ENCODE data around the gene TASOR2.

Gene TASOR2

DNA sequence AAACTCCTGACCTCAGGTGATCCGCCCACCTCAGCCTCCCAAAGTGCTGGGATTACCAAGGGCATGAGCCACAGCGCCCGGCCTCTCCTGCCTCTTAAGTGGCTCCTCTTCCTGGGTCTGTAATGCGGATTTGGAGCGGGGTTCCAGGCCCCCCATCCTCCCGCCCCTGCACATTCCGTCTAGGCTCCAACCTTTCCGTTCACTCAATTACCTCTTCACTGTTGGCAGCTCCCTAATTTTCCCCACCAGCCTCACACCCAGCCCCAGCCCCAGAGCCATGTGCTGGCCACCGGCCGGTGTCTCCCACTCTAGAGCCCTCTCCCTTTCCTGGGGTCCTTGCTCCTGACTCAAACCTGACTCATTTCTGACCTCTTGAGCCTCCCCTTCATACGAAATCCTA, 34.9 kb upstream of the TASOR2 start:
- Histone ChIP-seq H3K4me3 (ENCODE audit: control insufficient read depth in 1 of 7, extremely low read depth in 1 of 7, insufficient read depth in 4 of 7, low read depth in 2 of 7, low read length in 6 of 7) (no peak overlapping the region), H3K27me3 (replicated peaks in 2 of 5; ENCODE audit: control insufficient read depth in 4 of 5, insufficient read depth in 5 of 5, low read length in 4 of 5) (no peaks in the 10 kb centered on the region), H3K36me3 (ENCODE audit: control insufficient read depth in 4 of 4, insufficient read depth in 4 of 4, low read length in 3 of 4) (peaks cover 0 to 37% (median 22%) of the 10 kb centered on the region in 4 experiments), H3K4me1 (ENCODE audit: control extremely low read depth in 1 of 4, control insufficient read depth in 4 of 4, insufficient read depth in 4 of 4, low read length in 3 of 4) (peaks cover 0 to 21% (median 5%) of the 10 kb centered on the region in 4 experiments), H3K27ac (ENCODE audit: insufficient read depth in 1 of 2, low read depth in 1 of 2, low read length in 2 of 2, poor library complexity in 1 of 2, severe bottlenecking in 2 of 2) (no peak overlapping the region), H3K9me3 (ENCODE audit: control extremely low read depth in 1 of 5, control insufficient read depth in 4 of 5, insufficient read depth in 2 of 5, low read depth in 1 of 5, low read length in 4 of 5) (no peaks in the 10 kb centered on the region)
- ChIA-PET CTCF (no interaction called here), POLR2A (no interaction called here)
- DNase-seq: no peak
- WGBS (ENCODE audit: insufficient coverage): 97% methylated on average over 10 of the region's 11 CpGs

DNA sequence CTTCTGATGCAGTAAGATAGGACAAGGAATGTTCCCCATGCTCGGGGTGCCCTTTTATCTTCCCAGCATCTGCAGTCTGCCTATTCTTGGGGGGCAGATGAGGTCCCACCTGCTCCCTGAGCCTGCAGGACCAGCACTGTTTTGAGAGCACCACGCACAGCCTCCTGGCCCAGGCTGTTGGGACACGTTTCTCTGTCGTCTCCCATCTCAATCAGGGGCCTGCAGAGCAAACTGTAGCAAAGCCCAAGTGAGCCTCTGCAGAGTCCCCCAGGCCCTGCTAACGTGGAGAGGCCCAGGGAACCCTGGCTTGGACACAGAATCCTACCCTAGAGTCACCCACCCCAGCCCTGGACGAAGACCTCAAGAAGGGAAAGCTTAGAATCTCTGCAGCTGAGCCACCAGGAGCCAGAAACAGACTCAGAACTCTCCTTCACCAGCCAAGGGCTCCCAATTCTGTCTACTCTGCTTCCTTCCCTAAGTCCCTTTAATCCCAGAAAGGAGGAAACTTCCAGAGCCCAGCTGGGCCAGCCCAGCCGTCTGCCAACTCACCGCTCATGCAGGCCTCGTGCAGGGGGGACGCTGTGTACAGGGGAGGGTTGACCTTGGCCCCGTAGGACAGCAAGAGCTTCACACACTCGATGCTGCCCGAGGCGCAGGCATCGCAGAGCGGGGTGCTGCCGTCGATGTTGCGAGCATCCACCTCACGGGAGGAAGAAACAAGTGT, 33.8 kb upstream of the TASOR2 start:
- H3K4me1 ChIP-seq (ENCODE audit: control extremely low read depth in 1 of 4, control insufficient read depth in 4 of 4, insufficient read depth in 4 of 4, low read length in 3 of 4): peaks cover 0 to 17% (median 4%) of the 10 kb centered on the region in 4 experiments
- peaks cover 0 to 36% (median 22%) of the 10 kb centered on the region in 4 experiments for H3K36me3 ChIP-seq (ENCODE audit: control insufficient read depth in 4 of 4, insufficient read depth in 4 of 4, low read length in 3 of 4)
- 98% methylated on average over 19 of the region's 20 CpGs for WGBS (ENCODE audit: insufficient coverage)
- POLR2A ChIA-PET: no interaction called here
- no peak overlapping the region for H3K27ac ChIP-seq (ENCODE audit: insufficient read depth in 1 of 2, low read depth in 1 of 2, low read length in 2 of 2, poor library complexity in 1 of 2, severe bottlenecking in 2 of 2)
- no peaks in the 10 kb centered on the region for H3K27me3 ChIP-seq (replicated peaks in 2 of 5; ENCODE audit: control insufficient read depth in 4 of 5, insufficient read depth in 5 of 5, low read length in 4 of 5)
- DNase-seq: no peak
- CTCF ChIA-PET: interaction anchor here (0.7 kb wide), 1 partner anchor 10 kb away, joined by 3 read pairs; no protein-coding TSS in a partner anchor
- H3K4me3 ChIP-seq (ENCODE audit: control insufficient read depth in 1 of 7, extremely low read depth in 1 of 7, insufficient read depth in 4 of 7, low read depth in 2 of 7, low read length in 6 of 7): no peak overlapping the region
- H3K9me3 ChIP-seq (ENCODE audit: control extremely low read depth in 1 of 5, control insufficient read depth in 4 of 5, insufficient read depth in 2 of 5, low read depth in 1 of 5, low read length in 4 of 5): no peaks in the 10 kb centered on the region

GRCh38 chr10:5651388-5651764, 33.3 kb upstream of the TASOR2 start:
- H3K27ac ChIP-seq (ENCODE audit: insufficient read depth in 1 of 2, low read depth in 1 of 2, low read length in 2 of 2, poor library complexity in 1 of 2, severe bottlenecking in 2 of 2): no peak overlapping the region
- H3K4me1 ChIP-seq (ENCODE audit: control extremely low read depth in 1 of 4, control insufficient read depth in 4 of 4, insufficient read depth in 4 of 4, low read length in 3 of 4): peaks cover 0 to 11% (median 2%) of the 10 kb centered on the region in 4 experiments
- no peak for DNase-seq
- peaks cover 0 to 36% (median 20%) of the 10 kb centered on the region in 4 experiments for H3K36me3 ChIP-seq (ENCODE audit: control insufficient read depth in 4 of 4, insufficient read depth in 4 of 4, low read length in 3 of 4)
- no peaks in the 10 kb centered on the region for H3K9me3 ChIP-seq (ENCODE audit: control extremely low read depth in 1 of 5, control insufficient read depth in 4 of 5, insufficient read depth in 2 of 5, low read depth in 1 of 5, low read length in 4 of 5)
- ChIA-PET POLR2A (no interaction called here), CTCF (interaction anchor here (1.2 kb wide), 1 partner anchor 9 kb away, joined by 3 read pairs; no protein-coding TSS in a partner anchor)
- WGBS (ENCODE audit: insufficient coverage): 97% methylated on average over 11 of the region's 11 CpGs
- no peak overlapping the region for H3K4me3 ChIP-seq (ENCODE audit: control insufficient read depth in 1 of 7, extremely low read depth in 1 of 7, insufficient read depth in 4 of 7, low read depth in 2 of 7, low read length in 6 of 7)
- H3K27me3 ChIP-seq (replicated peaks in 2 of 5; ENCODE audit: control insufficient read depth in 4 of 5, insufficient read depth in 5 of 5, low read length in 4 of 5): no peaks in the 10 kb centered on the region

- CTCF ChIA-PET: no interaction called here
- Histone ChIP-seq H3K36me3 (ENCODE audit: control insufficient read depth in 4 of 4, insufficient read depth in 4 of 4, low read length in 3 of 4) (peaks cover 0 to 34% (median 12%) of the 10 kb centered on the region in 4 experiments), H3K4me3 (ENCODE audit: control insufficient read depth in 1 of 7, extremely low read depth in 1 of 7, insufficient read depth in 4 of 7, low read depth in 2 of 7, low read length in 6 of 7) (no peak overlapping the region), H3K9me3 (ENCODE audit: control extremely low read depth in 1 of 5, control insufficient read depth in 4 of 5, insufficient read depth in 2 of 5, low read depth in 1 of 5, low read length in 4 of 5) (no peaks in the 10 kb centered on the region), H3K4me1 (ENCODE audit: control extremely low read depth in 1 of 4, control insufficient read depth in 4 of 4, insufficient read depth in 4 of 4, low read length in 3 of 4) (no peaks in the 10 kb centered on the region), H3K27me3 (replicated peaks in 2 of 5; ENCODE audit: control insufficient read depth in 4 of 5, insufficient read depth in 5 of 5, low read length in 4 of 5) (no peaks in the 10 kb centered on the region), H3K27ac (ENCODE audit: insufficient read depth in 1 of 2, low read depth in 1 of 2, low read length in 2 of 2, poor library complexity in 1 of 2, severe bottlenecking in 2 of 2) (no peak overlapping the region)
- POLR2A ChIA-PET: no interaction called here
- 95% methylated on average over 13 of the region's 14 CpGs for WGBS (ENCODE audit: insufficient coverage)
- DNase-seq: no peak
These were observed 31.9 kb upstream of the TASOR2 start for GRCh38 chr10:5652746-5653145.

GRCh38 chr10:5654218-5654755, 30.4 kb upstream of the TASOR2 start:
- WGBS (ENCODE audit: insufficient coverage): 91% methylated on average over 10 of the region's 10 CpGs
- Histone ChIP-seq H3K9me3 (ENCODE audit: control extremely low read depth in 1 of 5, control insufficient read depth in 4 of 5, insufficient read depth in 2 of 5, low read depth in 1 of 5, low read length in 4 of 5) (no peaks in the 10 kb centered on the region), H3K27ac (ENCODE audit: insufficient read depth in 1 of 2, low read depth in 1 of 2, low read length in 2 of 2, poor library complexity in 1 of 2, severe bottlenecking in 2 of 2) (no peak overlapping the region), H3K36me3 (ENCODE audit: control insufficient read depth in 4 of 4, insufficient read depth in 4 of 4, low read length in 3 of 4) (peaks cover 0 to 24% (median 10%) of the 10 kb centered on the region in 4 experiments), H3K27me3 (replicated peaks in 2 of 5; ENCODE audit: control insufficient read depth in 4 of 5, insufficient read depth in 5 of 5, low read length in 4 of 5) (no peaks in the 10 kb centered on the region), H3K4me3 (ENCODE audit: control insufficient read depth in 1 of 7, extremely low read depth in 1 of 7, insufficient read depth in 4 of 7, low read depth in 2 of 7, low read length in 6 of 7) (no peak overlapping the region), H3K4me1 (ENCODE audit: control extremely low read depth in 1 of 4, control insufficient read depth in 4 of 4, insufficient read depth in 4 of 4, low read length in 3 of 4) (peaks cover 0 to under 1% (median under 1%) of the 10 kb centered on the region in 4 experiments)
- no peak for DNase-seq
- POLR2A ChIA-PET: no interaction called here
- CTCF ChIA-PET: no interaction called here

DNA sequence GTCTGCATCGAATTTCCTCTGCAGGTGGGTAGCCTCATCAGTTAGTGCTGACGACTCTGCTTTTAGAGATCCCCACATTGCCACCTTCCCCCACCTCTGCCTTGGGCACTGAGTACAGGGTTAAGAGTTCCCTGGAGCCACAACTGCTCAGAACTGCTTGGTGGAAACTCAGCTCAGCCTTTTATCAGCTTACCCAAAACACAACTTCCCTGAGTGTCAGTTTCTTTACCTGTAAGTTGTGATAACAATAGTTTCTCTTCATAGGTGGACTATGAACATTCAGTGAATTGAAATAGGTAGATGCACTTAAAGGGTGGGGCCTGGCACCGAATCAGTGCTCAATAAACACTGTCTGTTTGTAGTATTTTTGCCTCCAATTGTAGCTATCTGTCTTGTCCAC, 29.5 kb upstream of the TASOR2 start:
- DNase-seq: no peak
- ChIA-PET POLR2A (no interaction called here), CTCF (no interaction called here)
- no peaks in the 10 kb centered on the region for H3K9me3 ChIP-seq (ENCODE audit: control extremely low read depth in 1 of 5, control insufficient read depth in 4 of 5, insufficient read depth in 2 of 5, low read depth in 1 of 5, low read length in 4 of 5)
- H3K27me3 ChIP-seq (replicated peaks in 2 of 5; ENCODE audit: control insufficient read depth in 4 of 5, insufficient read depth in 5 of 5, low read length in 4 of 5): no peaks in the 10 kb centered on the region
- no peak overlapping the region for H3K27ac ChIP-seq (ENCODE audit: insufficient read depth in 1 of 2, low read depth in 1 of 2, low read length in 2 of 2, poor library complexity in 1 of 2, severe bottlenecking in 2 of 2)
- peaks cover 0 to 9% (median 8%) of the 10 kb centered on the region in 4 experiments for H3K4me1 ChIP-seq (ENCODE audit: control extremely low read depth in 1 of 4, control insufficient read depth in 4 of 4, insufficient read depth in 4 of 4, low read length in 3 of 4)
- peaks cover 0 to 18% (median 10%) of the 10 kb centered on the region in 4 experiments for H3K36me3 ChIP-seq (ENCODE audit: control insufficient read depth in 4 of 4, insufficient read depth in 4 of 4, low read length in 3 of 4)
- H3K4me3 ChIP-seq (ENCODE audit: control insufficient read depth in 1 of 7, extremely low read depth in 1 of 7, insufficient read depth in 4 of 7, low read depth in 2 of 7, low read length in 6 of 7): no peak overlapping the region
- 83% methylated on average over 1 of the region's 3 CpGs for WGBS (ENCODE audit: insufficient coverage)
